Cardiac fibroblast (primary cell): ENCODE measurements around the gene KRT8.

Experiments
- DNase-seq, 2 donors: peaks; one replicate each; pipeline versions ENCODE4 v3.0.0 to v3.0.0-alpha.2; 2010; ENCODE audit warnings: low read depth in 2 of 2
- H3K4me3 ChIP-seq, 2 donors: replicated peaks in 1 of 2; 1 replicate in 1 of 2; 2 replicates in 1 of 2; pipeline ENCODE4 v1.5.1; 2011; ENCODE audit warnings: low read depth in 2 of 2, low read length in 2 of 2, mild to moderate bottlenecking in 2 of 2, moderate library complexity in 1 of 2
- CTCF ChIP-seq: IDR thresholded peaks from one replicate; pipeline ENCODE4 v1.5.1; 2011; ENCODE audit warnings: low read depth, mild to moderate bottlenecking, low read length, inconsistent platforms

The KRT8 gene

GRCh38 chr12:52874573-52875435 is 30.1 kb downstream of the KRT8 start:
- peak overlapping the region in 1 of 2 donors; percentile 8 for H3K4me3 ChIP-seq
- DNase-seq, result peak; percentile 30 to 48
- no peak for TF ChIP-seq CTCF

- no peak for TF ChIP-seq CTCF
- peak; percentile 93 to 94 for DNase-seq
- peak overlapping the region; percentile 32 to 40 for H3K4me3 ChIP-seq
Observed at GRCh38 chr12:52873832-52874572, 30.9 kb downstream of the KRT8 start.

- no peak overlapping the region for H3K4me3 ChIP-seq
- TF ChIP-seq CTCF, result no peak
- DNase-seq, result no peak
Observed at GRCh38 chr12:52873513-52873831, 31.4 kb downstream of the KRT8 start.

GRCh38 chr12:52872644-52873389 is 32.1 kb downstream of the KRT8 start:
- H3K4me3 ChIP-seq, result no peak overlapping the region
- TF ChIP-seq CTCF, result no peak
- no peak for DNase-seq

- TF ChIP-seq CTCF, result no peak
- no peak overlapping the region for H3K4me3 ChIP-seq
- peak; percentile 83 to 89 for DNase-seq
Observed at GRCh38 chr12:52871291-52872039, 33.4 kb downstream of the KRT8 start.
